Measurements from ENCODE around the gene DCST2.

- no peak for TF ChIP-seq RELA (IDR thresholded peaks at IDR 0.05; ENCODE audit: borderline replicate concordance, partially characterized antibody)
- no peak for TF ChIP-seq EZH2 (IDR thresholded peaks at IDR 0.05; ENCODE audit: borderline replicate concordance, control insufficient read depth, low read depth, low read length)
- no peak for TF ChIP-seq MAX (IDR thresholded peaks at IDR 0.05; ENCODE audit: low read depth, low read length)
- no peak for TF ChIP-seq HDAC6 (IDR thresholded peaks at IDR 0.05; ENCODE audit: unreplicated experiment)
- TF ChIP-seq NFXL1 (IDR thresholded peaks at IDR 0.05; ENCODE audit: borderline replicate concordance) = no peak
- TF ChIP-seq CEBPB (IDR thresholded peaks at IDR 0.05; ENCODE audit: borderline replicate concordance in 1 of 2, low read depth in 2 of 2, low read length in 2 of 2) = no peak
- TF ChIP-seq REST (IDR thresholded peaks at IDR 0.05; ENCODE audit: low read depth, low read length) = no peak
- no peak for TF ChIP-seq CTCF (IDR thresholded peaks at IDR 0.05 in 2 of 3, conservative IDR thresholded peaks at IDR 0.05 in 1 of 3; ENCODE audit: control insufficient read depth in 2 of 3, extremely low read depth in 1 of 3, insufficient read depth in 1 of 3, low read depth in 3 of 3, low read length in 3 of 3)
- TF ChIP-seq PKNOX1 (IDR thresholded peaks at IDR 0.05) = no peak
- TF ChIP-seq PAX5 (IDR thresholded peaks at IDR 0.05; ENCODE audit: borderline replicate concordance, low read depth, low read length) = no peak
- TF ChIP-seq FOS (IDR thresholded peaks at IDR 0.05; ENCODE audit: borderline replicate concordance, extremely low read depth, insufficient read length) = no peak
- no peak for TF ChIP-seq NR2C2 (IDR thresholded peaks at IDR 0.05; ENCODE audit: borderline replicate concordance, control insufficient read depth, insufficient read length, low read depth)
- TF ChIP-seq JUNB (IDR thresholded peaks at IDR 0.05) = no peak
Observed at GRCh38 chr1:155008015-155008941, 25.3 kb downstream of the DCST2 start.
